GM18519 (cell line): ENCODE data around the gene PEX11A.
"Not testable (repeated sequence)": the region's sequence is repeated elsewhere in the genome, so short reads cannot be mapped to it uniquely, and the experiment has no call there.

Source experiments
- ATAC-seq: cut with Tn5 transposase; IDR thresholded peaks from one replicate; pipeline ENCODE4 v1.9.1; 2021; ENCODE audit warnings: mild to moderate bottlenecking, moderate library complexity; ENCODE audit not compliant: unreplicated experiment, low FRiP score

PEX11A gene

GRCh38 chr15:89690276-89691218 lies at the start of gene PEX11A, which contains the start of gene WDR93:
Gene PEX11A (minus strand): TSS chr15:89690754. CDS start chr15:89690632, 122 bp downstream.
Gene WDR93 (plus strand): TSS chr15:89690811. CDS start chr15:89701747, 10,936 bp downstream.
- ATAC-seq, result peak; percentile 84

GRCh38 chr15:89740137-89740536 lies 49.6 kb upstream of the PEX11A start:
- ATAC-seq, result peak; percentile 46

GRCh38 chr15:89735773-89736172 lies 45.2 kb upstream of the PEX11A start:
- ATAC-seq, result no peak

- no peak for ATAC-seq
These were observed 42.1 kb upstream of the PEX11A start for GRCh38 chr15:89732451-89733172.

GRCh38 chr15:89731275-89731674 lies 40.7 kb upstream of the PEX11A start:
- ATAC-seq, result no peak

- ATAC-seq, result no peak
These were observed 37.7 kb upstream of the PEX11A start for GRCh38 chr15:89728254-89728653.

- ATAC-seq, result no peak
These were observed 34.5 kb upstream of the PEX11A start for GRCh38 chr15:89725064-89725463.

- no peak for ATAC-seq
These were observed 34.1 kb upstream of the PEX11A start for GRCh38 chr15:89724621-89725020.

- no peak for ATAC-seq
These were observed 32.5 kb upstream of the PEX11A start for GRCh38 chr15:89723031-89723430.

- no peak for ATAC-seq
These were observed 24.2 kb upstream of the PEX11A start for GRCh38 chr15:89714775-89715174.

- ATAC-seq, result no peak
These were observed 17.0 kb upstream of the PEX11A start for GRCh38 chr15:89707577-89707976.

GRCh38 chr15:89704411-89704810 lies 13.9 kb upstream of the PEX11A start:
- no peak for ATAC-seq

- no peak for ATAC-seq
These were observed 4.6 kb upstream of the PEX11A start for GRCh38 chr15:89695198-89695597.

- ATAC-seq, result no peak
These were observed 3.1 kb upstream of the PEX11A start for GRCh38 chr15:89693696-89694095.

- ATAC-seq, result no peak
These were observed 2.5 kb upstream of the PEX11A start for GRCh38 chr15:89693091-89693490.

- ATAC-seq, result not testable (repeated sequence)
These were observed 651 bp downstream of the PEX11A start for GRCh38 chr15:89689930-89690275.

GRCh38 chr15:89686522-89686921 lies 4.0 kb downstream of the PEX11A start:
- no peak for ATAC-seq

GRCh38 chr15:89685995-89686394 lies 4.6 kb downstream of the PEX11A start:
- no peak for ATAC-seq

- no peak for ATAC-seq
These were observed 9.4 kb downstream of the PEX11A start for GRCh38 chr15:89681146-89681545.

- ATAC-seq, result no peak
These were observed 10.2 kb downstream of the PEX11A start for GRCh38 chr15:89680282-89680873.

GRCh38 chr15:89679212-89679611 lies 11.3 kb downstream of the PEX11A start, which contains the start of gene PLIN1:
Gene PLIN1 (minus strand): TSS chr15:89679367. CDS start chr15:89677489, 1,878 bp downstream.
- ATAC-seq, result no peak
